ENCODE measurements around the gene PDE1A. TPM values are rescaled to one million over a fixed set of nuclear protein-coding genes. Genes with fewer than 3 reads are reported as not detected.

Gene PDE1A
- total RNA-seq, 1 donor from 2014 or later = not detected

DNA sequence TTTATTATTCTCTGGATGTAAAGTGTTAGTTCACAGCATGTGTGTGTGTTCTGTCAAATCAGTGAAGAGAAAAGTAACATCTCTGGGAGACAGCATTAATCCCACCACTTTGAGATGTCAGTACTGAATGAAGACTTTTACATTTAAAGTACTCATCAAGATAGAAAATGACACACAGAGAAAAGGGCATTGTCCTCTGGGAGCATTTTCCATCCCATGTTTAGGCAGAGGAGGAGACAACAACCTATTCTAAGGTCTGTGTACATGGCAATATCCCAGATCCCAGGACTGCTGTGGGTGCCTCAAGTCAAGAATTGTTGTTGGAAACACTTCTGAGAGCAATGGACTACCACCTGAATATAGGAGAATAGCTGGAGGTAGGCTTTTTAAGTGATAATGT is 239.7 kb downstream of the PDE1A start:
- TF ChIP-seq, protein P1, sequence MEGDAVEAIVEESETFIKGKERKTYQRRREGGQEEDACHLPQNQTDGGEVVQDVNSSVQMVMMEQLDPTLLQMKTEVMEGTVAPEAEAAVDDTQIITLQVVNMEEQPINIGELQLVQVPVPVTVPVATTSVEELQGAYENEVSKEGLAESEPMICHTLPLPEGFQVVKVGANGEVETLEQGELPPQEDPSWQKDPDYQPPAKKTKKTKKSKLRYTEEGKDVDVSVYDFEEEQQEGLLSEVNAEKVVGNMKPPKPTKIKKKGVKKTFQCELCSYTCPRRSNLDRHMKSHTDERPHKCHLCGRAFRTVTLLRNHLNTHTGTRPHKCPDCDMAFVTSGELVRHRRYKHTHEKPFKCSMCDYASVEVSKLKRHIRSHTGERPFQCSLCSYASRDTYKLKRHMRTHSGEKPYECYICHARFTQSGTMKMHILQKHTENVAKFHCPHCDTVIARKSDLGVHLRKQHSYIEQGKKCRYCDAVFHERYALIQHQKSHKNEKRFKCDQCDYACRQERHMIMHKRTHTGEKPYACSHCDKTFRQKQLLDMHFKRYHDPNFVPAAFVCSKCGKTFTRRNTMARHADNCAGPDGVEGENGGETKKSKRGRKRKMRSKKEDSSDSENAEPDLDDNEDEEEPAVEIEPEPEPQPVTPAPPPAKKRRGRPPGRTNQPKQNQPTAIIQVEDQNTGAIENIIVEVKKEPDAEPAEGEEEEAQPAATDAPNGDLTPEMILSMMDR (conservative IDR thresholded peaks at IDR 0.05; ENCODE audit: low read depth, low read length) = no peak
- no peak for DNase-seq (ENCODE audit: low read depth)
- no peak overlapping the region for H3K4me3 ChIP-seq (ENCODE audit: low read depth, low read length)

DNA sequence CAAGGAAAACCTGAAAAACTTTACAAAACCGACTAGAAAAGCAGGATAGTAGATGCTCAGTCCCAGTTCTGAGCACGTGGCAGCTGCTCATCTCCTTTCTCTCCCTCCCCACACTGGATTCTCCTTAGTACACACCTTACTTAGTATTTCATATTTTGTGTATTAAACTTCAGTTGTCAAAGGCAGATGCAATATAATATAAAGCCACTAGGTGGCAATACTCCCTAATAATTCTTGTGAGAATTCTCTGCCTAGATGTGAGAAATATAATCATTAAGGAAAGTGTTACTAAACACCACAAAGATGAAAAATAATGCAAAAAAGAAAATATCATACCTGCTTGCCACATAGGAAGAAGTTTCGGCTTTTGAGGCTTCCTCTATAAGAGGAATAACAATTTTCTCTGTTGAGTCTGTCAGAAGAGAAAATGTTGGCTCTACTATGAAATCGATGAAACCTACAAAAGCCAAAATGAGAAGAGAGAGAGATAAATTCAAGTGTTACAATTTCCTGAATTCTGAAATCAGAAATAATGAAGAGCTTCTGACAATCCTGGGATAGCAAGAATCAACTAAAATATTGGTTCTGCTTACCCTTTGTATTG is 240.6 kb downstream of the PDE1A start:
- H3K4me3 ChIP-seq (ENCODE audit: low read depth, low read length) = no peak overlapping the region
- TF ChIP-seq, protein P1 (conservative IDR thresholded peaks at IDR 0.05; ENCODE audit: low read depth, low read length) = peak; percentile 51
- DNase-seq (ENCODE audit: low read depth) = no peak

DNA sequence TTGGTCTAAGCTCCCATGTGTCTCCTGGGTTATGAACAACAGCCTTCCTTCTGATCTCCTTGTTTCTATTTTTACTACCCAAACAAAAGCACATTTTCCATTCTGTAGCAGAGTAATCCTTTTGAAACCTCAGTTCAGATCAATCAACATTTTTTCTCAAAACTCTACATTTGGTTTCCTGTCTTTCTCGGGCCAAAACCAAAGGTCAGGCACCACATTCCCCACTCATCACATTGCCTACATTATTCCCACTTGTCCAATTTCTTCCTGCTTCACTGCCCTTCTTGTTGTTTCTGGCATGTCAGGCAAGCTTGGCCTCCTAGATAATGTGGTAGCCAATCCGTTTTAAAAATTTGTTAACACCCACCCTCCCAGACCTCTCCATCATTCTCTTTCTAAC is 244.4 kb downstream of the PDE1A start:
- TF ChIP-seq, protein P1 (conservative IDR thresholded peaks at IDR 0.05; ENCODE audit: low read depth, low read length) = no peak
- no peak for DNase-seq (ENCODE audit: low read depth)
- H3K4me3 ChIP-seq (ENCODE audit: low read depth, low read length) = no peak overlapping the region

DNA sequence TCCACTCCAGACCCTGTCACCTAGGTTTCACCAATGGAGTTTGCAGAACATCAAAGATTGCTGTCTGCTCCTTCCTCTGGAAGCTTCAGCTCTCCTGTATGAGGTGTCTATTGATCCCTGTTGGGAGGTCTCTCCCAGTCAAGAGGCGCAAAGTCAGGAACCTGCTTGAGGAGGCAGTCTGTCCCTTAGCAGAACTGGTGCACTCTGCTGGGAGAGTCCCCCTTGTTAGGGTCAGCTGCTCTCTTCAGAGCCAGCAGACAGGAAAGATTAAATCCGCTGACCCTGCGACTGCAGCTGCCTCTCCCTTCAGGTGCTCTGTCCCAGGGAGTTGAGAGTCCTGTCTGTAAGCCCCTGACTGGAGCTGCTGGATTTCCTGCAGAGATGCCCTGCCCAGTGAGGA is 245.5 kb downstream of the PDE1A start:
- DNase-seq (ENCODE audit: low read depth) = no peak
- TF ChIP-seq, protein P1 (conservative IDR thresholded peaks at IDR 0.05; ENCODE audit: low read depth, low read length) = no peak
- H3K4me3 ChIP-seq (ENCODE audit: low read depth, low read length) = no peak overlapping the region

DNA sequence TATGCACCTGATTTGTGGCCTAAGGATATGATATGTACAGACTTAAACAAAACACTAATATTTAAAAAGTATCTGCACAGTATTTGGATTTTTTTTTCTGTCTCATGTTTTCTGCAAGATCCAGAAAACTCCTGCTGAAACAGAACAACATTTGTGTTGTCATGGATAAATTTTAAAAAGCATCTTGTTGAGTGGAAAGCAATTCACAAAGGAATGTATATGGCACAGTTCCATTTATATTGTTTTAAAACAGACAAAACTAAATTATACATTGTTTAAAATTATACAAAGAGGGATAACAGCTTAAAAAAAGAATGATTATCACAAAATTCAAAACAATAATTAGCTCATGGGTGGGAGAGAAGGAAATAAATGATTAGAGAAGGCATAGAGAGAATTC is 247.7 kb downstream of the PDE1A start:
- no peak overlapping the region for H3K4me3 ChIP-seq (ENCODE audit: low read depth, low read length)
- DNase-seq (ENCODE audit: low read depth) = no peak
- TF ChIP-seq, protein P1 (conservative IDR thresholded peaks at IDR 0.05; ENCODE audit: low read depth, low read length) = no peak

DNA sequence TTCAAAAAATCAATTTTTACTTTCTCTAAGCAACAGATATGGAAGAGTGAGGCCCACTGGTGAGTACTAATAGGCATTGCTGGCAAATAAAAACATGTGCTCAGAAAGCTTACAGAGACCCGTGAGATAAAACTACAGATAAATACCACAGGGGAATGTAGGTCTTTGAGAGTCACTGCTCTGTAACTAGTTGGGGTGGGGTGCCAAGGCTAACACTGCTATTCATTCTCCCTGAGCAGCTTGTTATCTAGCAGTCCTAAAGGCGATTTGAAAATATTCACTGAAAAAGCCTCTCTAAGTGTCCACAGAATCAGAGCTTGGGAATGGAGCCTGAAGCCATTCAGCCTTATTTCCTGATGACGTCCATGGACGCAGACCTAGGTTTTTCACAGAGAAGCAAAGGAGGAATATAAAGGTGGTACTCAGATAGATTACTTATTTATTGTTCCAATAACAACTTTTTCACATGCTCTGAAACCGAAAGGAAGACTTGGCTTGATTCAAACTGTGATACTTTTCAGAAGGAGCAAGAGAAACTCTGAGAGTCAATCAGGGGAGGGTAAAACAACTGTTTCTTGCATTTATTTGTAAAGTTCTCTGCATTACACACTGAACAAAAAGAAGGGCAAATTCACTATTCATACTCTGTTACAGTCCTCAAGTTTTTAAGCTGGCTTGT is 252.8 kb downstream of the PDE1A start:
- TF ChIP-seq, protein P1 (conservative IDR thresholded peaks at IDR 0.05; ENCODE audit: low read depth, low read length) = no peak
- H3K4me3 ChIP-seq (ENCODE audit: low read depth, low read length) = no peak overlapping the region
- DNase-seq (ENCODE audit: low read depth) = no peak

DNA sequence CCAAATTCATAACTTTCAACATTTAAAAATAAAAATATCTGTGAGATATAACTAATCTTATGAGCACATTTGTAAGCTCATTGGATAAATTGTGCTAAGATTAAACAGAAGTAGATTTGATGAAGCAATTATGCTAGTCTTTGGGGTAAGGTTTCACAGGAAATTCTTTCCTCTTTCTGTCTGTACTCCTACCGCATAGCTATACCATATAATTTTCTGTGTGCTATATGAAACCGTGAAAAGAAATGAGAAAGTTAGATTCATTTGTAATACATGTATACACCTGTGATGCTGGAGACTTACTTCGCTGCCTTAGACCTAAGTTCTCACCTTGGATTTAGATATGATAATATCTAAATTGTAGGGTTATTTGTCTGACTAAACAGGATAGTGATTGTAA is 256.5 kb downstream of the PDE1A start:
- no peak overlapping the region for H3K4me3 ChIP-seq (ENCODE audit: low read depth, low read length)
- TF ChIP-seq, protein P1 (conservative IDR thresholded peaks at IDR 0.05; ENCODE audit: low read depth, low read length) = no peak
- no peak for DNase-seq (ENCODE audit: low read depth)
